Measurements from ENCODE around the gene DNASE1L2.

DNASE1L2 gene

DNA sequence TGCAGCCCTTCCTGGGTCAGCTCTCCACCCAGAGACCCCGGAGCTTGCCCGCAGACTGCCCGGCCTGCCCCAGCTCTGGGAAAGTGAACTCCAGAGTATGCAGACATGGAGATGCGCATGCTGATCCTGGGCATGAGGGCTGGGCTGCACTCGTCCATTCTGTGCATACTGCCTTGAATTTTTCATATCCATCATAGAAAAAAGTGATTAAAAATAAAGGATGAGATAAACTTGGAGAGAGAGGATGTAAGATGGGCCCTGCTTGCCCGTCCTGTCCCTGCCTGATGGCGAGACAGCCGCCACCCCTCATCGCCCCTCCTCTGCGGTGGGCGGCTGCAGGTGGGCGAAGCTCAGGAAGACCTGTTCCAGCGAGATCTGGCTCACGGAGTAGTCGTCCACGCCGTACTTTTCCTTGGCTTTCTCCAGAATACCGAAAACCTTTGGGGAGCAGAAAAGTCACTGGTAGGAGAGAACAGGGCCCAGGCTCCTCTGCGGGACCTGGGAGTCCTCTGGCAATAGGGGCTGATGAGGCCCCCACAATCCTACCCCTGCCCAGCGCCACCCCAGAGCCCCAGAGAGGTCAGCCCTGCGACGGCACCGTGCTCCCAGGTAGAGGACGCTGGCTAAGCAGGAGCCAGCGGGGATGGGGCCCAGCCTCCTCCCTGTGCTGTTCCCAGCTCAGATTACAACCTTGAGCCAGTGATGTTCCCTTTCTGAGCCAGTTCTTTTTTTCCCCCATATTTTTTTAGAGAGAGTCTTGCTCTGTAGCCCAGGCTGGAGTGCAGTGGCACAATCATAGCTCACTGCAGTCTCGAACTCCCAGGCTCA, 40.3 kb downstream of the DNASE1L2 start:
- DNase-seq (ENCODE audit: low read depth in 1 of 2, low spot score in 1 of 2) = no peak
- no peak for TF ChIP-seq JUND (IDR thresholded peaks at IDR 0.05; ENCODE audit: low read depth)
- in situ Hi-C loops (cut with HindIII; ENCODE audit: low pct_unique_long_range_greater_than_20kb, low sequenced_read_pairs) = no loop called here

DNA sequence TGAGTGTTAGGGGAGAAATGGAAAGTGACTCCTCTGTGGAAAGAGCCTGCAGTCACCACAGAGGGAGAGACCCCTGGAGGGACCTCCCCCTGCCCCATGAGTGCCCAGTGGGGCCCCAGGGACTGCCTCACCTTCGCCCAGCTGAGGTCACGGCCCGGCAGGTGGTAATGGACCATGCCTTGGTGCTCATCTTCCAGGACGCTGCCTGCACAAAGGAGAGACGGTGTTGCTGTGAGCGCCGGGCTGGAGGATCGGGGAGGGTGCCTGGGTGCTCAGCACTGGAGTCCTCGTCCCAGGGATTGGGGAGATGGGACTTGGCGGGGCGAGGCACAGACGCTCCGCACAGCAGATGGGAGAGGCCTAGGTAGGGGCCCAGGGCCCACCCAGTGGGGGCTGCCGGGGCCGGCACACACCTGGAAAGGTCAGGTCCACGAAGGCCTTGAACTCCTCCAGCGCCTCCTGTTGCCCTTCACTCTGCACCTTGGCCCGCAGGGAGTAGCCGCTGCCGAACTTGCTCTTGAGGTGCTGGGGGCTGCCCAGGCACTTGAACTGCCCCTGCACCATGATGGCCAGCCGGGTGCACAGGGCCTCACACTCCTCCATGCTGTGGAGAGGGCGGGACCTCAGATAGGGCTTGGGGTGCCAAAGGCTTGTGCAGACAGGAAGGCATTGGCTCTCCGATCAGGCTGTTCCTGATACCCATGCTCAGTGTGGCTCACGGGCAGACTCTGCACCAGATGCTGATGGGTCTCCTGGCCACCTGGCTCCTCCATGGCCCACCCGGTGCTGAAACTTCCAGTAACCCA, 41.4 kb downstream of the DNASE1L2 start:
- no peak for TF ChIP-seq JUND (IDR thresholded peaks at IDR 0.05; ENCODE audit: low read depth)
- in situ Hi-C loops (cut with HindIII; ENCODE audit: low pct_unique_long_range_greater_than_20kb, low sequenced_read_pairs) = no loop called here
- no peak for DNase-seq (ENCODE audit: low read depth in 1 of 2, low spot score in 1 of 2)

DNA sequence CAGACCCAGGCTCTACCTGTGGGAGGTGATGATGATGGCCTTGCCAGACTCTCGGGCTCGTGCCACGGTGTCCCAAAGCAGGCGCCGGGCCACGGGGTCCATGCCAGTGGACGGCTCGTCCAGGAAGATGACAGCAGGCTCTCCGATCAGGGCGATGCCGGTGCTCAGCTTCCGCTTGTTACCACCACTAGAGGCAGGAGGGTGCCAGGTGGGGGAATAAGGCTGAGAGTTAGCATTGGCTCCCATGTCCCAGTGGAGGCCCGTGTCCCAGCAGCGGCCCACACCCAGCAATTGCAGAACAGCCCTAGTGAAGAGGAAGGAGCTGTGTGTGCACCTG, 42.0 kb downstream of the DNASE1L2 start:
- in situ Hi-C loops (cut with HindIII; ENCODE audit: low pct_unique_long_range_greater_than_20kb, low sequenced_read_pairs) = no loop called here
- TF ChIP-seq JUND (IDR thresholded peaks at IDR 0.05; ENCODE audit: low read depth) = no peak
- no peak for DNase-seq (ENCODE audit: low read depth in 1 of 2, low spot score in 1 of 2)

DNA sequence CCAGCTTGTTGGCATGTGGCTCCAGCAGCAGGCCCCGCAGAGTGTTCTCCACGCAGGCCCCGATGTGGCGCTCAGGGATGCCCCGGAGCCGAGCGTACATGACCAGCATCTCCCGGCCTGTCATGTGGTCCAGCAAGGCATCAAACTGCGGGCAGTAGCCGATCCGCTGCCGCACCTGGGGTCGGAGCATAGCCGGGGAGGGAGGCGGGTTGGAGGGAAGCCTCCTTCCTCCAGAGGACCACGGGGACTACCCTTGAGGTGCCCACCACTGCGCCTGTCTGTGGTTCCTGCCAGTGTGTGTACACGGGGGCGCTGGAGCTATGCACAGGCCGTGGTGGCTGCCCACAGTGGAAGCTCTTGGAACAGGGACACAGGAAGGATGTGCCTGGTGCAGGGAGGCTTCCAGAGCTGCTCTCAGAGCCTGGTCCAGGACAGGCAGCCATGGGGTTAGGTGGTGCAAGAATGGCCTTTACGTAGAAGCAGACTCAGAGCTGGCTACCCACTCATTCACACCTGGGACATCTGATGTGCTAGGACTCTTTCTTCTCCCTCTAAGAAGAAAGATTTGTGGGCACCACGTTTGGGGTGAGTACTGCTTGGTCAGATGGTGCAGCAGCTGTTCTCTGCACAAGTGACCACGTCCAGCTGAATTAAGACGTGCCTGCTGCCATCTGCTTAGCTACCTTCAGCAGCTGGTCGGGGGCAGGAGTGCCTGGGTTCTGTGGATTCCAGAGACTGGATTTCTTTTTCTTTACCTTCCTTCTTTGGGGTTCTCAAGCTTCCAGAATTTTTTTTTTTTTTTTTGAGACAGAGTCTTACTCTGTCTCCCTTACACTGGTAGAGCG, 42.9 kb downstream of the DNASE1L2 start:
- DNase-seq (ENCODE audit: low read depth in 1 of 2, low spot score in 1 of 2) = no peak
- in situ Hi-C loops (cut with HindIII; ENCODE audit: low pct_unique_long_range_greater_than_20kb, low sequenced_read_pairs) = no loop called here
- TF ChIP-seq JUND (IDR thresholded peaks at IDR 0.05; ENCODE audit: low read depth) = no peak

DNA sequence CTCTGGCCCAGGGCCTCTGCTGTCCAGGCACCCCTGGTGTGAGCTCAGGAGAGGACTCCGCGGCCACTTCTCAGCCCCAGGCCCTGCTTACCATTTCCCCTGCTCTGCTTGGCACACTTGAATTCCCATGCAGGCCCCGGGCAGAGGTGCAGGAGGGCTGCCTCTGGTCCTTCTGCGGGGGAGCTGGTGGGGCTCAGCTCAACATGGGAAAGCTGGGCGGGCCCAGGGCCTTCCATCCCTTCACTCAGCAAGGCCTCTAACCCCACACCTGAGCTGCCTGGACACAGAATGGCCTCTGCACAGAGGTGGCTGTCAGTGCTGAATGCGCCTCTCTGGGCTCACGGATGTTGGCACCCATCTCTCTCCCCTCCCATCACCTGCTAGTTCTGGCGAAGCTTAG, 44.2 kb downstream of the DNASE1L2 start:
- DNase-seq (ENCODE audit: low read depth in 1 of 2, low spot score in 1 of 2) = no peak
- TF ChIP-seq JUND (IDR thresholded peaks at IDR 0.05; ENCODE audit: low read depth) = no peak
- in situ Hi-C loops (cut with HindIII; ENCODE audit: low pct_unique_long_range_greater_than_20kb, low sequenced_read_pairs) = no loop called here

DNA sequence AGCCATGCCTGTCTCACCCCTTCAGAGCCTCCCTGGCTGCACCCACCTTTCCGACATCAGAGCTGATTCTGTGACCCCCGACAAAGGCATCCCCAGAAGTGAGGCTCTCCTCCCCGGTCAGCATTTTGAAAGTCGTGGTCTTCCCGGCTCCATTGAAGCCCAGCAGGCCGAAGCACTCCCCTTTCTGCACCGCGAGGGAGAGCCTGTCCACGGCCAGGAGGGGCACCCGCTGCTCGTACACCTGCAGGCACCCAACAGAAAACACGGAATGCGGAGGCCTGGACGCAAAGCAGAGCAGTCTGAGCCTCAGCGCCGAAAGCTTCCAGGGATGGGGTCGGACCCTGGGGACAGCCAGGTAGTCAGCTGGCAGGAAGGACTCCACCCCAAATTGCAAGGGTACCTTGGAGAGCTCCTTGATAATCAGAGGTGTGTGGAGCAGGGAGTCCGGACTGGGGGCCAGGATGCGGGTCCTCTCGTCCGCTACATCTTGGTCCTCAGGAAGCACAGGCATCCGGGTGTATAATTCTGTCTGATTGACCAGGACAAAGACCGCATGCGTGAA, 44.8 kb downstream of the DNASE1L2 start:
- DNase-seq (ENCODE audit: low read depth in 1 of 2, low spot score in 1 of 2) = no peak
- no peak for TF ChIP-seq JUND (IDR thresholded peaks at IDR 0.05; ENCODE audit: low read depth)
- in situ Hi-C loops (cut with HindIII; ENCODE audit: low pct_unique_long_range_greater_than_20kb, low sequenced_read_pairs) = no loop called here

DNA sequence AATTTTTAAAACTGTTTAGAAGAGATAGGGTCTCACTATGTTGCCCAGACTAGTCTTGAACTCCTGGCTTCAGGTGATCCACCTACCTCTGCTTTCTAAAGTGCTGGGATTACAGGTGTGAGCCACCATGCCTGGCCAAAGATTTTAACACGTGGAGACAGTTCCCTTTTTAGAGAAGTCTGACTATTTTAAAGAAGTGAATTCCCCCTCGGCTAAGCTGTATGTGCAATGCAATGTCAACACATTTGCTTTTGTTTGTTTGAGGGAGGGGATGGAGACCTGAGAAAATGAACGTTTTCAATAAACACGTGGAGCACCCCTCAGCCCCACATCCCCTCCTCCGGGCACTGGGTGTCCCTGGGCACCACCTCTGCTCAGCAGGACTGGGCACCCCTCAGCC, 46.0 kb downstream of the DNASE1L2 start:
- DNase-seq (ENCODE audit: low read depth in 1 of 2, low spot score in 1 of 2) = no peak
- in situ Hi-C loops (cut with HindIII; ENCODE audit: low pct_unique_long_range_greater_than_20kb, low sequenced_read_pairs) = no loop called here
- TF ChIP-seq JUND (IDR thresholded peaks at IDR 0.05; ENCODE audit: low read depth) = no peak

DNA sequence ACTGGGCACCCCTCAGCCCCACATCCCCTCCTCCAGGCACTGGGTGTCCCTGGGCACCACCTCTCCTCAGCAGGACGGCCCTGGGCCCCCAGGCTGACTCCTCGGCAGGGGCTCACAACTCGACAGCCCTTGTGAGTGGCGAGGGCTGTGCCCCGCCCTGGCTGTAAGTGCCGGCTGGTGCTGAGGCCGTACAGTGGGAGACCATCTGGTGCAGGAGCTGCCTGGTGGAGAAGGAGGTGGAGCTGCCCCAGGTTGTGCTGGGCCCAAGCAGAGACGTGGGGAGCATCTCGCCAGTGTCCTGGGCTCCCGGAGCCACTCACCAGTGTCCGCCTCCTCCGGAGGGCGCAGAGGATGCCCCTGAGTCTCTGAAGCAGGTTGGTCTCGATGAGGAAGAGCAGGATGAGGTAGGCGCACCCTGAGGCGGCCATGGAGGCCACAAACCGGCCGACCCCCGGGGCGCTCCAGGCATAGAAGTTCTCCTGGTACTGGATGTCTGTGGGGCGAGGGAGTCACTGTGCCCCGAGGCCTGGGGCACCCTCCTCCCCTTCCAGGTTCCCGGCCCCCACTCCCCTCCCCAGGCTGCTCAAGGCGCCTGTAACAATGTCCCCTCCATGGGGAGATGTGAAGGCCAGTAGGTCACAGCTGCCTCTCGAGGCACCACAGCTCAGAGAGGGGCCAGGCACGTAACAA, 46.8 kb downstream of the DNASE1L2 start:
- in situ Hi-C loops (cut with HindIII; ENCODE audit: low pct_unique_long_range_greater_than_20kb, low sequenced_read_pairs) = no loop called here

DNA sequence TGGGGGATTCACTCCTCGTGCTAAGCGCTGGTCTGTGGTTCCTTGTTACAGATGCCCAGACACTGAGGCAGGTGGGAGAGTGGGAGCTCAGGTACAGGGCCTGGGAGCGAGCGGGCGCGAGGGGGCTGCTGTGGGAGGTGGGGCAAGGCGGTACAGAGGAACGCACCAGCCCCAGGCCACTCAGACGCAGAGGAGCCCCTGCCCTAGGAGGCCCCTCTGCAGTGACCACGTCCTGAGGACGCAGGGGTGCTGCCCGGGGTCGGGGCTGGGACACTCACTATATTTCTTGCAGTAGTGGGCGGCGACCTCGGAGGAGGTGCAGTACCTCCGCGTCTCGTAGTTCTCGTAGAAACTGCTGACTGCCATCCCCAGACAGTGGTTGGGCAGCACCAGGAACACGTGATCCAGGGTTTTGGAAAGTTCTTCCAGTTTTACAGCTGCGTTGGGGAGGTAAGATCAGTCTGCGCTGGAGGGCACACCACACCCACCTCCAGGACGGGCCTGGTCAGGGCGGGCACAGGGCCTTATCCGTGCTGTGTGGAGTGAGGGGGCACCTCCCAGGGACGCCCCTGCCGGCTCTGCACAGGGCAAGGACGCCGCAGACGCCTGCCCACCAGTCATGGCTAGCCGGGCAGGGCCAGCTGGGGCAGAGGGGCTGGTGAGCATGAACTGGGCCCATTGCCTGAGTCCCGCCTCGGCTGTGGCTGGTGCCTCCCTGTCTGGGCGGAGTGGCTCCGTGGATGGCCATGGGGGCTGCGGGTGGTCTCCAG, 47.9 kb downstream of the DNASE1L2 start:
- DNase-seq (ENCODE audit: low read depth in 1 of 2, low spot score in 1 of 2) = no peak
- in situ Hi-C loops (cut with HindIII; ENCODE audit: low pct_unique_long_range_greater_than_20kb, low sequenced_read_pairs) = no loop called here
- no peak for TF ChIP-seq JUND (IDR thresholded peaks at IDR 0.05; ENCODE audit: low read depth)

More for the DNA sequence above, 46.8 kb downstream of the DNASE1L2 start:
- TF ChIP-seq JUND (IDR thresholded peaks at IDR 0.05; ENCODE audit: low read depth) = no peak
- no peak for DNase-seq (ENCODE audit: low read depth in 1 of 2, low spot score in 1 of 2)

DNA sequence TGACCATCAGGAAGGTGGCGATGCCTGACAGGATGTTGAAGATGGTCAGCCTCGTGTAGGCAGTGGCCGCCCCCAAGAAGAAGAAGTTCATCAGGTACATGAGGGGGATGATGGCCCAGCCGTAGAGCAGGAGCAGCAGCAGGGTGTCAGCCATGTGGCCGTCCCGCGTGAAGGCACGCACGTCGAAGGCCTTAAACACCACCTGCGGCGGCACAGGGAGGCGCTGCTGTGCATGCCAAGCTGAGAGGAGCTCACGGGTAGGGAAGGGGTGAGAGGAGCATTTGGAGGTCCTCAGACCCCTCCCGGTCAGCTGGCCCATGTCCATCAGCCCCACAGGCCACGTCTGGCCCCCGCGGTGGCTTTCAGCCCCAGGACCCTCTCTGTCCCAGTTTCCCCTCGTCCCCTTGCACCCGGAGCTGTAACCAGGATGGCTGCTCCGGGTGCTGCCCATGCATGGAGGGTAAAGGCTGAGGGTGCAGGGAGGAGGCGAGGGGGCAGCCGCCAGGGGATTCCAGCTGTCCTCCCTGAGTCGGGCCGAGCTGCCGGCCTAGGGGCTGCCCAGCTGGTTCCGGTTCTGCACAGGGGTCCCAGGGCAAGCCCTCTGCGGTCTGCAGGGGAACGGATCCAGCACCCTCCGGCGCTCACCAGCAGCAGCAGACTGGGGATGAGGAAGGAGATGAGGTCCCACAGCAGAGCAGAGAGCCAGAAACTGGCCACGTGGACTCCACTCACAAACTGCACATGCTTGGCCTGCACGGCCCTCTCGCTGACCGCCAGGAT, 48.7 kb downstream of the DNASE1L2 start:
- in situ Hi-C loops (cut with HindIII; ENCODE audit: low pct_unique_long_range_greater_than_20kb, low sequenced_read_pairs) = no loop called here
- DNase-seq (ENCODE audit: low read depth in 1 of 2, low spot score in 1 of 2) = no peak
- TF ChIP-seq JUND (IDR thresholded peaks at IDR 0.05; ENCODE audit: low read depth) = no peak

Data from T47D (cell line).